BLaER1 (cell line): ENCODE results near the gene KRT71.
"Not testable (repeated sequence)": the region's sequence is repeated elsewhere in the genome, so short reads cannot be mapped to it uniquely, and the experiment has no call there.

Experiments
- H3K27ac ChIP-seq: shearing (Covaris generic); formaldehyde crosslinking; 2 replicates; pipeline ENCODE4 v1.8.1; 2022
- H3K27me3 ChIP-seq: shearing (Covaris generic); formaldehyde crosslinking; 2 replicates; pipeline ENCODE4 v1.8.1; 2022
- H3K36me3 ChIP-seq: shearing (Covaris generic); formaldehyde crosslinking; 2 replicates; pipeline ENCODE4 v1.8.1; 2022
- H3K4me1 ChIP-seq: shearing (Covaris generic); formaldehyde crosslinking; 2 replicates; pipeline ENCODE4 v1.8.1; 2022
- H3K4me2 ChIP-seq: shearing (Covaris generic); formaldehyde crosslinking; 2 replicates; pipeline ENCODE4 v1.8.1; 2022
- H3K4me3 ChIP-seq: shearing (Covaris generic); formaldehyde crosslinking; 2 replicates; pipeline ENCODE4 v1.8.1; 2022
- H3K9ac ChIP-seq: shearing (Covaris generic); formaldehyde crosslinking; 2 replicates; pipeline ENCODE4 v1.8.1; 2022
- H3K9me3 ChIP-seq: shearing (Covaris generic); formaldehyde crosslinking; 2 replicates; pipeline ENCODE4 v1.8.1; 2022
- H4K20me1 ChIP-seq: shearing (Covaris generic); formaldehyde crosslinking; 2 replicates; pipeline ENCODE4 v1.8.1; 2022
- Cebpa-rat ChIP-seq: shearing (Covaris generic); IDR thresholded peaks from 2 replicates; pipeline ENCODE4 v1.8.1; 2022

KRT71 gene

GRCh38 chr12:52552681-52553195 lies at the start of gene KRT71:
KRT71 (minus strand) TSS chr12:52553145; CDS start chr12:52553077, 68 bp downstream.
- H3K27ac ChIP-seq, result no peak within 1 kb of the TSS
- no peaks in the 10 kb centered on the region for H3K36me3 ChIP-seq
- no peak for TF ChIP-seq Cebpa-rat
- H3K27me3 ChIP-seq, result no peaks in the 10 kb centered on the region
- no peak within 1 kb of the TSS for H3K9ac ChIP-seq
- H3K9me3 ChIP-seq, result no peaks in the 10 kb centered on the region
- no peak within 1 kb of the TSS for H3K4me3 ChIP-seq
- no peaks in the 10 kb centered on the region for H4K20me1 ChIP-seq
- no peaks in the 10 kb centered on the region for H3K4me1 ChIP-seq
- H3K4me2 ChIP-seq, result no peak within 1 kb of the TSS

- no peaks in the 10 kb centered on the region for H3K4me1 ChIP-seq
- H4K20me1 ChIP-seq, result no peaks in the 10 kb centered on the region
- no peak for TF ChIP-seq Cebpa-rat
- no peaks in the 10 kb centered on the region for H3K36me3 ChIP-seq
- H3K4me3 ChIP-seq, result no peak overlapping the region
- no peak overlapping the region for H3K27ac ChIP-seq
- H3K9ac ChIP-seq, result no peak overlapping the region
- no peaks in the 10 kb centered on the region for H3K27me3 ChIP-seq
- H3K9me3 ChIP-seq, result peaks cover 7% of the 10 kb centered on the region
- no peak overlapping the region for H3K4me2 ChIP-seq
Observed at GRCh38 chr12:52602552-52602951, 49.6 kb upstream of the KRT71 start.

- Histone ChIP-seq H4K20me1 (no peaks in the 10 kb centered on the region), H3K9ac (no peak overlapping the region), H3K4me3 (no peak overlapping the region), H3K27me3 (no peaks in the 10 kb centered on the region), H3K4me1 (no peaks in the 10 kb centered on the region), H3K36me3 (no peaks in the 10 kb centered on the region), H3K27ac (no peak overlapping the region), H3K9me3 (peaks cover 7% of the 10 kb centered on the region), H3K4me2 (no peak overlapping the region)
- no peak for TF ChIP-seq Cebpa-rat
Observed at GRCh38 chr12:52601671-52602070, 48.7 kb upstream of the KRT71 start.

GRCh38 chr12:52600941-52601481 lies 48.1 kb upstream of the KRT71 start, which contains the start of gene KRT72:
KRT72 (minus strand) TSS chr12:52601463; CDS start chr12:52601452, 11 bp downstream.
- H3K4me3 ChIP-seq, result no peak within 1 kb of the TSS
- peaks cover 7% of the 10 kb centered on the region for H3K9me3 ChIP-seq
- no peak within 1 kb of the TSS for H3K4me2 ChIP-seq

GRCh38 chr12:52600475-52600874 lies 47.5 kb upstream of the KRT71 start:
- Histone ChIP-seq H3K27ac (no peak overlapping the region), H3K4me3 (no peak overlapping the region), H3K36me3 (no peaks in the 10 kb centered on the region), H3K4me1 (no peaks in the 10 kb centered on the region), H3K9ac (no peak overlapping the region), H4K20me1 (no peaks in the 10 kb centered on the region), H3K27me3 (no peaks in the 10 kb centered on the region), H3K4me2 (no peak overlapping the region), H3K9me3 (peaks cover 7% of the 10 kb centered on the region)
- no peak for TF ChIP-seq Cebpa-rat

More at GRCh38 chr12:52600941-52601481, 48.1 kb upstream of the KRT71 start, which contains the start of gene KRT72:
- Histone ChIP-seq H3K4me1 (no peaks in the 10 kb centered on the region), H4K20me1 (no peaks in the 10 kb centered on the region), H3K27ac (no peak within 1 kb of the TSS), H3K27me3 (no peaks in the 10 kb centered on the region), H3K36me3 (no peaks in the 10 kb centered on the region), H3K9ac (no peak within 1 kb of the TSS)
- TF ChIP-seq Cebpa-rat, result no peak

- H3K27ac ChIP-seq, result no peak overlapping the region
- H3K4me2 ChIP-seq, result no peak overlapping the region
- H3K4me1 ChIP-seq, result no peaks in the 10 kb centered on the region
- no peaks in the 10 kb centered on the region for H3K27me3 ChIP-seq
- H4K20me1 ChIP-seq, result no peaks in the 10 kb centered on the region
- TF ChIP-seq Cebpa-rat, result no peak
- no peaks in the 10 kb centered on the region for H3K36me3 ChIP-seq
- H3K9me3 ChIP-seq, result peaks cover 7% of the 10 kb centered on the region
- H3K4me3 ChIP-seq, result no peak overlapping the region
- H3K9ac ChIP-seq, result no peak overlapping the region
Observed at GRCh38 chr12:52600071-52600470, 47.1 kb upstream of the KRT71 start.

GRCh38 chr12:52598966-52599365 lies 46.0 kb upstream of the KRT71 start:
- no peak overlapping the region for H3K4me2 ChIP-seq
- no peaks in the 10 kb centered on the region for H3K27me3 ChIP-seq
- no peak overlapping the region for H3K27ac ChIP-seq
- no peaks in the 10 kb centered on the region for H3K4me1 ChIP-seq
- no peak for TF ChIP-seq Cebpa-rat
- H4K20me1 ChIP-seq, result no peaks in the 10 kb centered on the region
- no peak overlapping the region for H3K4me3 ChIP-seq
- H3K36me3 ChIP-seq, result no peaks in the 10 kb centered on the region
- H3K9ac ChIP-seq, result no peak overlapping the region
- H3K9me3 ChIP-seq, result peaks cover 7% of the 10 kb centered on the region

- H3K27me3 ChIP-seq, H3K27ac ChIP-seq, H4K20me1 ChIP-seq, H3K4me3 ChIP-seq, H3K4me1 ChIP-seq, H3K9me3 ChIP-seq, H3K4me2 ChIP-seq, H3K36me3 ChIP-seq, H3K9ac ChIP-seq: not testable (repeated sequence)
Observed at GRCh38 chr12:52594237-52594636, 41.3 kb upstream of the KRT71 start.

GRCh38 chr12:52591521-52591920 lies 38.6 kb upstream of the KRT71 start:
- no peaks in the 10 kb centered on the region for H3K27me3 ChIP-seq
- no peaks in the 10 kb centered on the region for H3K4me1 ChIP-seq
- H3K27ac ChIP-seq, result no peak overlapping the region
- no peaks in the 10 kb centered on the region for H3K9me3 ChIP-seq
- H3K4me3 ChIP-seq, result no peak overlapping the region
- no peaks in the 10 kb centered on the region for H4K20me1 ChIP-seq
- TF ChIP-seq Cebpa-rat, result no peak
- no peak overlapping the region for H3K9ac ChIP-seq
- no peaks in the 10 kb centered on the region for H3K36me3 ChIP-seq
- no peak overlapping the region for H3K4me2 ChIP-seq

GRCh38 chr12:52590021-52590420 lies 37.1 kb upstream of the KRT71 start:
- no peaks in the 10 kb centered on the region for H3K36me3 ChIP-seq
- H3K9me3 ChIP-seq, result no peaks in the 10 kb centered on the region
- TF ChIP-seq Cebpa-rat, result no peak
- no peak overlapping the region for H3K4me3 ChIP-seq
- H3K27me3 ChIP-seq, result no peaks in the 10 kb centered on the region
- H3K4me1 ChIP-seq, result no peaks in the 10 kb centered on the region
- no peak overlapping the region for H3K4me2 ChIP-seq
- no peak overlapping the region for H3K9ac ChIP-seq
- no peak overlapping the region for H3K27ac ChIP-seq
- no peaks in the 10 kb centered on the region for H4K20me1 ChIP-seq

GRCh38 chr12:52587563-52587962 lies 34.6 kb upstream of the KRT71 start:
- H3K9ac ChIP-seq, result no peak overlapping the region
- H3K4me1 ChIP-seq, result peaks cover 4% of the 10 kb centered on the region; the same call in 1 of the 2 replicates
- no peaks in the 10 kb centered on the region for H4K20me1 ChIP-seq
- no peak overlapping the region for H3K27ac ChIP-seq
- no peak for TF ChIP-seq Cebpa-rat
- no peaks in the 10 kb centered on the region for H3K27me3 ChIP-seq
- no peak overlapping the region for H3K4me3 ChIP-seq
- H3K4me2 ChIP-seq, result no peak overlapping the region
- no peaks in the 10 kb centered on the region for H3K36me3 ChIP-seq
- H3K9me3 ChIP-seq, result no peaks in the 10 kb centered on the region
